Ovary (tissue), 9 donors: ENCODE measurements around the gene RHOB. TPM values are rescaled to one million over a fixed set of nuclear protein-coding genes. Genes with fewer than 3 reads are reported as not detected.

ENCODE experiments used
- DNase-seq, 5 donors: peaks; one replicate each; pipeline ENCODE4 v3.0.0-alpha.2; 2019 to 2020
- H3K27ac ChIP-seq, 2 donors: fragments of 200-600 bp; one replicate each; pipeline versions ENCODE4 v1.5.1 to v1.8.0; 2019 to 2022
- H3K27me3 ChIP-seq: fragments of 200-600 bp; one replicate; pipeline ENCODE4 v1.8.0; 2022
- H3K36me3 ChIP-seq: fragments of 200-600 bp; sonication (generic); one replicate; pipeline ENCODE4 v1.5.1; 2019
- H3K4me1 ChIP-seq: one replicate; pipeline ENCODE4 v1.8.1; 2013; ENCODE audit warnings: mild to moderate bottlenecking, moderate library complexity; ENCODE audit not compliant: insufficient read depth
- H3K4me3 ChIP-seq: fragments of 200-600 bp; sonication (generic); one replicate; pipeline ENCODE4 v1.5.1; 2017
- H3K9me3 ChIP-seq, 2 donors: fragments of 200-600 bp in 1 of 2; sonication (generic) in 1 of 2; one replicate each; pipeline versions ENCODE4 v1.5.1 to v1.8.1; 2013 to 2019; ENCODE audit warnings: mild to moderate bottlenecking in 1 of 2, moderate library complexity in 1 of 2
- CTCF ChIP-seq, 3 donors: fragments of 450-650 bp in 2 of 3; fragments of 200-600 bp in 1 of 3; IDR thresholded peaks; one replicate each; pipeline versions ENCODE4 v1.5.1 to v1.8.0; 2016 to 2022; ENCODE audit warnings: antibody characterized with exemption in 3 of 3, mild to moderate bottlenecking in 1 of 3
- EP300 ChIP-seq: sonication (generic); formaldehyde crosslinking; IDR thresholded peaks from one replicate; pipeline ENCODE4 v1.6.1; 2017; ENCODE audit warnings: antibody characterized with exemption
- POLR2A ChIP-seq: fragments of 450-650 bp; IDR thresholded peaks from one replicate; pipeline ENCODE4 v1.6.1; 2017; ENCODE audit warnings: antibody characterized with exemption, mild to moderate bottlenecking, moderate library complexity
- WGBS, 3 donors: extraction: QIAGEN DNeasy Blood & Tissue Kit in 1 of 3; methylation state at CpG; one replicate each; pipeline versions ENCODE4 v1.1.5 to v1.1.7; 2013 to 2017; 5-methylcytosine and 5-hydroxymethylcytosine counted together
- intact Hi-C, 4 donors: fragments of 100-400 bp; cut with DNase I; formaldehyde crosslinking; loops; one replicate each; pipeline versions ENCODE4 v1.11.0 to v1.15.1; 2022 to 2023
- polyA plus RNA-seq, 2 donors: library from polyadenylated mRNA; stranded (reverse); fragments of 200-250 nt in 1 of 2; fragments of 350-450 nt in 1 of 2; fragmentation: Illumina TruSeq in 1 of 2; extraction: RNeasy Lipid Tissue Mini Kit (QIAGEN cat#74804) in 1 of 2; gene quantifications; one replicate each; pipeline ENCODE4 v1.2.3, GENCODE V29; 2013 to 2014
- total RNA-seq, 7 donors: library from RNA; depleted of rRNA in 2 of 7; stranded (reverse); fragments of >200 nt in 2 of 7; fragmentation: NEBNext Ultra II Directional in 3 of 7; extraction: Animal tissue kit (Norgen Biotek cat#: 25700) in 3 of 7; gene quantifications; one replicate each; pipeline versions ENCODE4 v1.1.0 to v1.2.4, GENCODE V29; 2016 to 2023
- donor health status: DM: no; HTN: no; CAD: no; lungs with moderate emphysema.
- donor health status: DM: no; HTN: no; CAD: no.
- donor health status: Bipolar disorder and iron deficiency.
- donor health status: DM: yes; HTN: yes; CAD: no.
- donor health status: DM: no; HTN: no; CAD: no.
- donor health status: DM: yes; HTN: yes; CAD: no.

The RHOB gene
- total and polyA plus RNA-seq, 9 donors = 200 to 1,363 (median 432) TPM

DNA sequence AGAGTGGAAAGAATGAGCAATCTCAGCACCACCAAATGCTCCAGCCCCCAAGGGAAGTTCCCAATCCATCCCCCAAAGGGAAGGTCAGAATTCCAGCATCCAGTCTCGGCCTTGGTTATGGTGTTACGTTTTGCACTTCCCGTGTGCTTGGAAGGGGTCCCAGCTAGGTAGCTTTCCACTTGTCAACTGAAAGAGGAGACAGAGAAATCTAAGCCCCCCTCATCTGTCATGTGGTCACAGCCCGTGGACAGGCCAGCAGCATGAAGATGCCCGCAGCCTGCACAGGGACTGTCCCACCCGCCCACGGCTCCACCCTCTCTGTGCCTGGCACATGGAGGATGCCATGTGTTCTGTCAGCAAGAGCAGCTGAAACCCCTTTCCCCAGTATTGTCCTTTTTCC lies 32.1 kb downstream of the RHOB start:
- TF ChIP-seq POLR2A (no peak), EP300 (no peak), CTCF (IDR thresholded peaks at IDR 0.05) (no peak)
- Histone ChIP-seq H3K36me3 (no peaks in the 10 kb centered on the region), H3K9me3 (no peaks in the 10 kb centered on the region), H3K27me3 (no peaks in the 10 kb centered on the region), H3K4me3 (no peak overlapping the region), H3K27ac (no peak overlapping the region), H3K4me1 (peaks cover 11% of the 10 kb centered on the region)
- peak in 1 of 5 donors; percentile 16 for DNase-seq
- intact Hi-C loops = no loop called here
- WGBS, 3 donors = 88 to 93% (median 88%) methylated on average over 7 of the region's 7 CpGs

- Histone ChIP-seq H3K27me3 (no peaks in the 10 kb centered on the region), H3K9me3 (no peaks in the 10 kb centered on the region), H3K36me3 (no peaks in the 10 kb centered on the region), H3K4me3 (no peak overlapping the region), H3K27ac (no peak overlapping the region), H3K4me1 (peaks cover 11% of the 10 kb centered on the region)
- no peak for DNase-seq
- intact Hi-C loops = no loop called here
- WGBS, 3 donors = 77 to 90% (median 83%) methylated on average over 9 of the region's 9 CpGs
- TF ChIP-seq POLR2A (no peak), CTCF (IDR thresholded peaks at IDR 0.05) (no peak), EP300 (no peak)
These were observed 33.0 kb downstream of the RHOB start for GRCh38 chr2:20479835-20480234.

- H3K27me3 ChIP-seq = no peaks in the 10 kb centered on the region
- no peak overlapping the region for H3K27ac ChIP-seq
- intact Hi-C loops = no loop called here
- H3K4me1 ChIP-seq = peaks cover 11% of the 10 kb centered on the region
- no peak for TF ChIP-seq CTCF (IDR thresholded peaks at IDR 0.05)
- TF ChIP-seq EP300 = no peak
- WGBS, 3 donors = 42 to 49% (median 47%) methylated on average over 4 of the region's 4 CpGs
- no peaks in the 10 kb centered on the region for H3K36me3 ChIP-seq
- H3K9me3 ChIP-seq = no peaks in the 10 kb centered on the region
- no peak for DNase-seq
- H3K4me3 ChIP-seq = no peak overlapping the region
These were observed 34.0 kb downstream of the RHOB start for GRCh38 chr2:20480913-20481312.

DNA sequence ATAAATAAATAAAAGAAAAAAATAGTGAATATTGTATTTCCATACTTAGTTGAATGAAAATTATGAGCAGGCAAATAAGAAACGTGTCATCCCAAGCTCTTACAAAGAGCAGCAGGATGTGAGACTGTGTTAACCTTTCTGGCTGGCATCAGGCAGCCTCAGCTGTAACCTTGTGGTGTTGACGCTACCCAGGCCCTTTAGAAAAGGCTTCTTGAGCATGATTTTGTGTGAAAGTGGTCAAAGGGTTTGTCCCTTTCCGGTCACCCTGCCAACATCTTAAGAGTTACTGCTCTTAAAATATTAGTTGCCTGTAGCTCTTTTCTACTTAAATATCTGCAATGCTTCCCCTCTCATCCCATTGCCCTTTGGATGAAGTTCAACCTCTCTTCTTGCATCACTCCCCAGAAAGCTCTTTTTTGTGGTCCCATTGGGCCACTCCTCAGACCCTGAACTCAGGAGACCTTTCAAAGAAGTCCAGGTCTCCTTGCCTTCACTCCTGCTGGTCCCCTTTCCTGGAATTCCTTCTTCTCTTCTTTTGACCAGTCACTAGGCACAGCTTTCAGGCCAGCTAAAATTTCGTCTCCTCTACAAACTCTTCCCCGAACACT lies 35.0 kb downstream of the RHOB start:
- WGBS, 3 donors = 70 to 78% (median 76%) methylated on average over 5 of the region's 5 CpGs
- TF ChIP-seq CTCF (IDR thresholded peaks at IDR 0.05) (no peak), POLR2A (no peak), EP300 (no peak)
- no peaks in the 10 kb centered on the region for H3K27me3 ChIP-seq
- DNase-seq = no peak
- H3K9me3 ChIP-seq = no peaks in the 10 kb centered on the region
- H3K36me3 ChIP-seq = no peaks in the 10 kb centered on the region
- intact Hi-C loops = no loop called here
- H3K27ac ChIP-seq = peak overlapping the region; percentile 36 to 75
- no peak overlapping the region for H3K4me3 ChIP-seq
- peaks cover 11% of the 10 kb centered on the region for H3K4me1 ChIP-seq
